IMR-90 (cell line): ENCODE results near the gene ESAM. TPM values are rescaled to one million over a fixed set of nuclear protein-coding genes. Genes with fewer than 3 reads are reported as not detected.
A peak's percentile ranks its signal among the peaks of the same experiment; 100 is the strongest.

Experiments
- ATAC-seq: fragments of 200-7000 bp; cut with Tn5 transposase; 2 replicates; pipeline ENCODE4 v1.9.1; 2020; ENCODE audit warnings: low read depth, mild to moderate bottlenecking, moderate library complexity
- BruUV-seq: library from RNA; stranded (reverse); fragments of 400-500 nt; replicated peaks from 2 replicates; lab custom pipeline; 2021; lab: Mats Ljungman, UMichigan
- CTCF ChIA-PET: fragments of 300-600 bp; formaldehyde crosslinking; extraction: SDS; loops from one replicate; lab custom pipeline; 2021; ENCODE audit warnings: antibody characterized with exemption; lab: Yijun Ruan, JAX
- POLR2A ChIA-PET: fragments of 300-600 bp; sonication (Branson Sonifier 250); formaldehyde crosslinking; loops from one replicate; lab custom pipeline; 2022; ENCODE audit warnings: antibody characterized with exemption; ENCODE audit not compliant: unreplicated experiment; lab: Charles Lee
- DNase-seq: peaks from one replicate; pipeline ENCODE4 v3.0.0; 2013
- H2AFZ ChIP-seq: replicated peaks from 2 replicates; pipeline ENCODE3; 2013; ENCODE audit warnings: low read length, mild to moderate bottlenecking; ENCODE audit not compliant: poor library complexity
- H2AK5ac ChIP-seq: 2 replicates; pipeline ENCODE4 v1.6.1; 2013; ENCODE audit warnings: low read depth, low read length, inconsistent platforms
- H2AK9ac ChIP-seq: replicated peaks from 2 replicates; pipeline ENCODE3; 2013; ENCODE audit warnings: mild to moderate bottlenecking, low read depth, low read length, moderate library complexity; ENCODE audit not compliant: poor library complexity
- H2BK120ac ChIP-seq: 2 replicates; pipeline ENCODE4 v1.6.1; 2013; ENCODE audit warnings: low read depth, low read length, inconsistent platforms
- H2BK15ac ChIP-seq: 3 replicates; pipeline ENCODE4 v1.6.1; 2013; ENCODE audit warnings: low read depth, low read length, inconsistent platforms
- H2BK20ac ChIP-seq: 2 replicates; pipeline ENCODE4 v1.6.1; 2013; ENCODE audit warnings: low read depth, mild to moderate bottlenecking, inconsistent platforms, low read length, moderate library complexity
- H2BK5ac ChIP-seq: 2 replicates; pipeline ENCODE4 v1.6.1; 2013; ENCODE audit warnings: mild to moderate bottlenecking, low read depth, low read length, inconsistent platforms; ENCODE audit not compliant: poor library complexity, severe bottlenecking
- H3K14ac ChIP-seq: replicated peaks from 2 replicates; pipeline ENCODE4 v1.6.1; 2013; ENCODE audit warnings: low read depth, low read length, inconsistent platforms
- H3K18ac ChIP-seq: 2 replicates; pipeline ENCODE4 v1.6.1; 2013; ENCODE audit warnings: low read depth, low read length, control low read depth
- H3K23ac ChIP-seq: 2 replicates; pipeline ENCODE4 v1.6.1; 2013; ENCODE audit warnings: low read depth, low read length, inconsistent platforms
- H3K27ac ChIP-seq: 2 replicates; pipeline ENCODE4 v1.5.1; 2013; ENCODE audit warnings: mild to moderate bottlenecking, control low read depth, low read length; ENCODE audit not compliant: insufficient read depth
- H3K27me3 ChIP-seq: 2 replicates; pipeline ENCODE4 v1.6.1; 2013; ENCODE audit warnings: low read length; ENCODE audit not compliant: control insufficient read depth, insufficient read depth
- H3K36me3 ChIP-seq: 2 replicates; pipeline ENCODE4 v1.6.1; 2013; ENCODE audit warnings: low read length, mixed read lengths; ENCODE audit not compliant: control insufficient read depth, insufficient read depth
- H3K4ac ChIP-seq: 2 replicates; pipeline ENCODE4 v1.6.1; 2013; ENCODE audit warnings: low read depth, low read length, inconsistent platforms
- H3K4me1 ChIP-seq: 2 replicates; pipeline ENCODE4 v1.6.1; 2013; ENCODE audit warnings: low read length, mixed read lengths; ENCODE audit not compliant: control insufficient read depth, insufficient read depth
- H3K4me2 ChIP-seq: 2 replicates; pipeline ENCODE4 v1.6.1; 2013; ENCODE audit warnings: low read depth, mild to moderate bottlenecking, control low read depth, low read length, moderate library complexity
- H3K4me3 ChIP-seq: 2 replicates; pipeline ENCODE4 v1.5.1; 2013; ENCODE audit warnings: low read depth, mild to moderate bottlenecking, control low read depth, low read length, moderate library complexity; ENCODE audit not compliant: insufficient read depth
- H3K56ac ChIP-seq: 2 replicates; pipeline ENCODE4 v1.6.1; 2013; ENCODE audit warnings: low read length, inconsistent platforms; ENCODE audit not compliant: insufficient read depth; ENCODE audit errors: extremely low read depth
- H3K79me1 ChIP-seq, 2 experiments: 2 replicates each; pipeline ENCODE4 v1.6.1; 2013; ENCODE audit warnings: low read length in 2 of 2, inconsistent platforms in 1 of 2, low read depth in 1 of 2
- H3K9ac ChIP-seq: 2 replicates; pipeline ENCODE4 v1.6.1; 2013; ENCODE audit warnings: low read depth, low read length, control low read depth
- H3K9me1 ChIP-seq: 2 replicates; pipeline ENCODE4 v1.6.1; 2013; ENCODE audit warnings: low read length, inconsistent platforms; ENCODE audit not compliant: insufficient read depth
- H3K9me3 ChIP-seq: 2 replicates; pipeline ENCODE4 v1.6.1; 2013; ENCODE audit warnings: low read length; ENCODE audit not compliant: control insufficient read depth, insufficient read depth
- H4K20me1 ChIP-seq: 2 replicates; pipeline ENCODE4 v1.6.1; 2013; ENCODE audit warnings: low read length, inconsistent platforms; ENCODE audit not compliant: insufficient read depth
- H4K5ac ChIP-seq: 2 replicates; pipeline ENCODE4 v1.6.1; 2013; ENCODE audit warnings: mild to moderate bottlenecking, low read depth, low read length, control low read depth
- H4K8ac ChIP-seq, 2 experiments: 2 replicates each; pipeline ENCODE4 v1.6.1; 2013; ENCODE audit warnings: low read depth in 2 of 2, low read length in 2 of 2, control low read depth in 1 of 2, inconsistent platforms in 1 of 2
- H4K91ac ChIP-seq: 2 replicates; pipeline ENCODE4 v1.6.1; 2013; ENCODE audit warnings: low read depth, low read length, inconsistent platforms; ENCODE audit not compliant: insufficient read depth
- ELK1 ChIP-seq: fragments of 150-350 bp; IDR thresholded peaks from 2 replicates; pipeline ENCODE4 v1.6.1; 2016; ENCODE audit warnings: low read depth, mild to moderate bottlenecking, low read length, moderate library complexity, borderline replicate concordance
- MAFK ChIP-seq: IDR thresholded peaks from 2 replicates; pipeline ENCODE4 v1.6.1; 2012; ENCODE audit warnings: low read depth, low read length, improper control_type of control experiment
- NFE2L2 ChIP-seq: fragments of 150-350 bp; IDR thresholded peaks from 2 replicates; pipeline ENCODE4 v1.6.1; 2016; ENCODE audit warnings: low read depth, mild to moderate bottlenecking, low read length
- WGBS, 2 experiments: methylation state at CpG; one replicate each; pipeline versions ENCODE4 v1.1.5 to v1.1.7; 2013; ENCODE audit warnings: missing lambda C conversion rate in 2 of 2; ENCODE audit not compliant: insufficient read length in 1 of 2; ENCODE audit errors: extremely low coverage in 2 of 2; 5-methylcytosine and 5-hydroxymethylcytosine counted together
- dilution Hi-C: fragments of 300-500 bp; cut with HindIII; formaldehyde crosslinking; loops from one replicate; pipeline ENCODE4 v1.14.3; 2018; ENCODE audit warnings: low sequenced_read_pairs; ENCODE audit not compliant: unreplicated experiment
- in situ Hi-C: fragments of 300-500 bp; cut with MboI; formaldehyde crosslinking; loops from 3 replicates; pipeline ENCODE4 v1.14.3; 2019; ENCODE audit warnings: low sequenced_read_pairs, inconsistent platforms, mixed read lengths
- intact Hi-C: fragments of 100-400 bp; cut with micrococcal nuclease; formaldehyde crosslinking; loops from 2 replicates; pipeline ENCODE4 v1.10.0; 2022
- polyA plus RNA-seq, 3 experiments: library from polyadenylated mRNA; depleted of rRNA; stranded (reverse); fragments of >200 nt; gene quantifications; 2 replicates each; pipeline ENCODE4 v1.2.3, GENCODE V29; 2012; ENCODE audit warnings: low replicate concordance in 1 of 3
- total RNA-seq: library from RNA; depleted of rRNA; stranded (reverse); fragments of >200 nt; gene quantifications from 2 replicates; pipeline ENCODE4 v1.2.3, GENCODE V29; 2012

ESAM gene
- total and polyA plus RNA-seq, 2 of the 4 experiments (the other 2 are of a cell fraction): under 0.01 to 0.12 TPM

- no peak overlapping the region for H2AK5ac ChIP-seq
- dilution Hi-C loops: no loop called here
- H4K20me1 ChIP-seq: no peaks in the 10 kb centered on the region
- no peaks in the 10 kb centered on the region; the same call in 1 of the 2 replicates for H3K27me3 ChIP-seq
- H3K18ac ChIP-seq: no peak overlapping the region
- in situ Hi-C loops: no loop called here
- no peak overlapping the region for H3K27ac ChIP-seq
- H3K4me2 ChIP-seq: no peak overlapping the region; the same call in 1 of the 2 replicates
- peaks cover 10% of the 10 kb centered on the region for H3K4me1 ChIP-seq
- peak overlapping the region; percentile 4 for H2AFZ ChIP-seq
- no peak overlapping the region for H4K8ac ChIP-seq
- no peak overlapping the region for H4K91ac ChIP-seq
- ChIA-PET CTCF (no interaction called here), POLR2A (no interaction called here)
- H3K4me3 ChIP-seq: no peak overlapping the region
- H3K56ac ChIP-seq: no peak overlapping the region
- no peak overlapping the region for H4K5ac ChIP-seq
- no peak overlapping the region for H2BK20ac ChIP-seq
- no peak overlapping the region for H2BK5ac ChIP-seq
- no TSS peak for BruUV-seq
- H3K9ac ChIP-seq: no peak overlapping the region
- H3K9me3 ChIP-seq: no peaks in the 10 kb centered on the region
- no peak overlapping the region for H2BK15ac ChIP-seq
- ATAC-seq (no peak), DNase-seq (no peak)
- no peak overlapping the region for H2BK120ac ChIP-seq
- no peak overlapping the region for H2AK9ac ChIP-seq
- TF ChIP-seq MAFK (no peak), NFE2L2 (no peak), ELK1 (no peak)
- WGBS, 2 experiments: 33% methylated on average over 15 of the region's 44 CpGs; no CpG with 5 or more reads in 1 of the 2 experiments
- H3K23ac ChIP-seq: no peak overlapping the region
- H3K9me1 ChIP-seq: peaks cover 14% of the 10 kb centered on the region
- H3K36me3 ChIP-seq: no peaks in the 10 kb centered on the region
- intact Hi-C loops: loop anchor here (10.0 kb wide), 1 partner anchor 71 kb away; the partner anchor contains the start of genes SIAE and SPA17
- H3K14ac ChIP-seq: no peak overlapping the region
- H3K79me1 ChIP-seq: peaks cover 0 to 7% of the 10 kb centered on the region in 2 experiments; a peak in 2 of 4 replicates
- no peak overlapping the region for H3K4ac ChIP-seq
These were observed 16.7 kb downstream of the ESAM start for GRCh38 chr11:124745270-124745834.
